Measurements from ENCODE around the gene MR1. TPM values are rescaled to one million over a fixed set of nuclear protein-coding genes. Genes with fewer than 3 reads are reported as not detected.

The MR1 gene
- total and polyA plus RNA-seq, 9 of the 15 experiments (the other 6 are each of a cell fraction or from before 2014, with no cell fraction given): 9.7 to 21.7 (median 15.6) TPM

DNA sequence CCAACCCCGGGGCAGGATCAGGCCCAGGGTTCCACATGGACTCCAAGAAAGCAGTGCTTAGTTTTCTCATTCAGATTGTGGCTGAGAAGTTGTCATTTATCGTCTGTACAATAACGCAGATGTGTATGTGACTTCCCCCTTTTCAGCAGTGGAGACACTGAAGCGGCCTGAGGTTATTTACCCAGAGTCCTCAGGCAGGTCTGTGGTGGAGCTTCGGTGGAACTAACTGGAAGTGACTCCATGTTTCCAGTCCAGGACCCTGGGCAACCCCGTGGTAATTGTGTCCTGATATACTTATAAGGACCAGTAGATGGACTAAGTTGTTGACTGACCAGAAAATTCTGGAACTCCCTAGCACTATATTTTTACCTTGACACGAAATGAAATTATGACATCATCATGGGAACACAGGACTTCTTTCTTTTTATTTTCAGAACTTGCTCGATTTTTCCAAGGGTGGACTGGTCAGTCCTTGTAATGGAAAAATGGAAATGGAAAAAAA is 53.7 kb downstream of the MR1 start (continued):
- TF ChIP-seq, protein P1, sequence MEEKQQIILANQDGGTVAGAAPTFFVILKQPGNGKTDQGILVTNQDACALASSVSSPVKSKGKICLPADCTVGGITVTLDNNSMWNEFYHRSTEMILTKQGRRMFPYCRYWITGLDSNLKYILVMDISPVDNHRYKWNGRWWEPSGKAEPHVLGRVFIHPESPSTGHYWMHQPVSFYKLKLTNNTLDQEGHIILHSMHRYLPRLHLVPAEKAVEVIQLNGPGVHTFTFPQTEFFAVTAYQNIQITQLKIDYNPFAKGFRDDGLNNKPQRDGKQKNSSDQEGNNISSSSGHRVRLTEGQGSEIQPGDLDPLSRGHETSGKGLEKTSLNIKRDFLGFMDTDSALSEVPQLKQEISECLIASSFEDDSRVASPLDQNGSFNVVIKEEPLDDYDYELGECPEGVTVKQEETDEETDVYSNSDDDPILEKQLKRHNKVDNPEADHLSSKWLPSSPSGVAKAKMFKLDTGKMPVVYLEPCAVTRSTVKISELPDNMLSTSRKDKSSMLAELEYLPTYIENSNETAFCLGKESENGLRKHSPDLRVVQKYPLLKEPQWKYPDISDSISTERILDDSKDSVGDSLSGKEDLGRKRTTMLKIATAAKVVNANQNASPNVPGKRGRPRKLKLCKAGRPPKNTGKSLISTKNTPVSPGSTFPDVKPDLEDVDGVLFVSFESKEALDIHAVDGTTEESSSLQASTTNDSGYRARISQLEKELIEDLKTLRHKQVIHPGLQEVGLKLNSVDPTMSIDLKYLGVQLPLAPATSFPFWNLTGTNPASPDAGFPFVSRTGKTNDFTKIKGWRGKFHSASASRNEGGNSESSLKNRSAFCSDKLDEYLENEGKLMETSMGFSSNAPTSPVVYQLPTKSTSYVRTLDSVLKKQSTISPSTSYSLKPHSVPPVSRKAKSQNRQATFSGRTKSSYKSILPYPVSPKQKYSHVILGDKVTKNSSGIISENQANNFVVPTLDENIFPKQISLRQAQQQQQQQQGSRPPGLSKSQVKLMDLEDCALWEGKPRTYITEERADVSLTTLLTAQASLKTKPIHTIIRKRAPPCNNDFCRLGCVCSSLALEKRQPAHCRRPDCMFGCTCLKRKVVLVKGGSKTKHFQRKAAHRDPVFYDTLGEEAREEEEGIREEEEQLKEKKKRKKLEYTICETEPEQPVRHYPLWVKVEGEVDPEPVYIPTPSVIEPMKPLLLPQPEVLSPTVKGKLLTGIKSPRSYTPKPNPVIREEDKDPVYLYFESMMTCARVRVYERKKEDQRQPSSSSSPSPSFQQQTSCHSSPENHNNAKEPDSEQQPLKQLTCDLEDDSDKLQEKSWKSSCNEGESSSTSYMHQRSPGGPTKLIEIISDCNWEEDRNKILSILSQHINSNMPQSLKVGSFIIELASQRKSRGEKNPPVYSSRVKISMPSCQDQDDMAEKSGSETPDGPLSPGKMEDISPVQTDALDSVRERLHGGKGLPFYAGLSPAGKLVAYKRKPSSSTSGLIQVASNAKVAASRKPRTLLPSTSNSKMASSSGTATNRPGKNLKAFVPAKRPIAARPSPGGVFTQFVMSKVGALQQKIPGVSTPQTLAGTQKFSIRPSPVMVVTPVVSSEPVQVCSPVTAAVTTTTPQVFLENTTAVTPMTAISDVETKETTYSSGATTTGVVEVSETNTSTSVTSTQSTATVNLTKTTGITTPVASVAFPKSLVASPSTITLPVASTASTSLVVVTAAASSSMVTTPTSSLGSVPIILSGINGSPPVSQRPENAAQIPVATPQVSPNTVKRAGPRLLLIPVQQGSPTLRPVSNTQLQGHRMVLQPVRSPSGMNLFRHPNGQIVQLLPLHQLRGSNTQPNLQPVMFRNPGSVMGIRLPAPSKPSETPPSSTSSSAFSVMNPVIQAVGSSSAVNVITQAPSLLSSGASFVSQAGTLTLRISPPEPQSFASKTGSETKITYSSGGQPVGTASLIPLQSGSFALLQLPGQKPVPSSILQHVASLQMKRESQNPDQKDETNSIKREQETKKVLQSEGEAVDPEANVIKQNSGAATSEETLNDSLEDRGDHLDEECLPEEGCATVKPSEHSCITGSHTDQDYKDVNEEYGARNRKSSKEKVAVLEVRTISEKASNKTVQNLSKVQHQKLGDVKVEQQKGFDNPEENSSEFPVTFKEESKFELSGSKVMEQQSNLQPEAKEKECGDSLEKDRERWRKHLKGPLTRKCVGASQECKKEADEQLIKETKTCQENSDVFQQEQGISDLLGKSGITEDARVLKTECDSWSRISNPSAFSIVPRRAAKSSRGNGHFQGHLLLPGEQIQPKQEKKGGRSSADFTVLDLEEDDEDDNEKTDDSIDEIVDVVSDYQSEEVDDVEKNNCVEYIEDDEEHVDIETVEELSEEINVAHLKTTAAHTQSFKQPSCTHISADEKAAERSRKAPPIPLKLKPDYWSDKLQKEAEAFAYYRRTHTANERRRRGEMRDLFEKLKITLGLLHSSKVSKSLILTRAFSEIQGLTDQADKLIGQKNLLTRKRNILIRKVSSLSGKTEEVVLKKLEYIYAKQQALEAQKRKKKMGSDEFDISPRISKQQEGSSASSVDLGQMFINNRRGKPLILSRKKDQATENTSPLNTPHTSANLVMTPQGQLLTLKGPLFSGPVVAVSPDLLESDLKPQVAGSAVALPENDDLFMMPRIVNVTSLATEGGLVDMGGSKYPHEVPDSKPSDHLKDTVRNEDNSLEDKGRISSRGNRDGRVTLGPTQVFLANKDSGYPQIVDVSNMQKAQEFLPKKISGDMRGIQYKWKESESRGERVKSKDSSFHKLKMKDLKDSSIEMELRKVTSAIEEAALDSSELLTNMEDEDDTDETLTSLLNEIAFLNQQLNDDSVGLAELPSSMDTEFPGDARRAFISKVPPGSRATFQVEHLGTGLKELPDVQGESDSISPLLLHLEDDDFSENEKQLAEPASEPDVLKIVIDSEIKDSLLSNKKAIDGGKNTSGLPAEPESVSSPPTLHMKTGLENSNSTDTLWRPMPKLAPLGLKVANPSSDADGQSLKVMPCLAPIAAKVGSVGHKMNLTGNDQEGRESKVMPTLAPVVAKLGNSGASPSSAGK (IDR thresholded peaks at IDR 0.05): no peak
- TF ChIP-seq, protein P2, sequence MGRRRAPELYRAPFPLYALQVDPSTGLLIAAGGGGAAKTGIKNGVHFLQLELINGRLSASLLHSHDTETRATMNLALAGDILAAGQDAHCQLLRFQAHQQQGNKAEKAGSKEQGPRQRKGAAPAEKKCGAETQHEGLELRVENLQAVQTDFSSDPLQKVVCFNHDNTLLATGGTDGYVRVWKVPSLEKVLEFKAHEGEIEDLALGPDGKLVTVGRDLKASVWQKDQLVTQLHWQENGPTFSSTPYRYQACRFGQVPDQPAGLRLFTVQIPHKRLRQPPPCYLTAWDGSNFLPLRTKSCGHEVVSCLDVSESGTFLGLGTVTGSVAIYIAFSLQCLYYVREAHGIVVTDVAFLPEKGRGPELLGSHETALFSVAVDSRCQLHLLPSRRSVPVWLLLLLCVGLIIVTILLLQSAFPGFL (CRISPR knock-in tag; IDR thresholded peaks at IDR 0.05): 0 out of 2 replicates have a peak, but pooled peaks have one; percentile 46
- TF ChIP-seq SMC3 (conservative IDR thresholded peaks at IDR 0.05; ENCODE audit: insufficient read depth, low read depth, low read length) (no peak), TOE1 (IDR thresholded peaks at IDR 0.05; ENCODE audit: borderline replicate concordance) (no peak), TOE1 (CRISPR knock-in tag; IDR thresholded peaks at IDR 0.05; ENCODE audit: borderline replicate concordance, low read depth) (no peak), NR4A1 (CRISPR knock-in tag; IDR thresholded peaks at IDR 0.05) (no peak), NR4A1 (tag; IDR thresholded peaks at IDR 0.05) (peak; percentile 61), RBM22 (IDR thresholded peaks at IDR 0.05; ENCODE audit: low read depth, low read length, poor library complexity, severe bottlenecking) (no peak), SUPT5H (IDR thresholded peaks at IDR 0.05) (no peak), TFAM (CRISPR knock-in tag; conservative IDR thresholded peaks at IDR 0.05) (no peak), ELF4 (CRISPR knock-in tag; IDR thresholded peaks at IDR 0.05) (no peak)
- TF ChIP-seq, protein P3, sequence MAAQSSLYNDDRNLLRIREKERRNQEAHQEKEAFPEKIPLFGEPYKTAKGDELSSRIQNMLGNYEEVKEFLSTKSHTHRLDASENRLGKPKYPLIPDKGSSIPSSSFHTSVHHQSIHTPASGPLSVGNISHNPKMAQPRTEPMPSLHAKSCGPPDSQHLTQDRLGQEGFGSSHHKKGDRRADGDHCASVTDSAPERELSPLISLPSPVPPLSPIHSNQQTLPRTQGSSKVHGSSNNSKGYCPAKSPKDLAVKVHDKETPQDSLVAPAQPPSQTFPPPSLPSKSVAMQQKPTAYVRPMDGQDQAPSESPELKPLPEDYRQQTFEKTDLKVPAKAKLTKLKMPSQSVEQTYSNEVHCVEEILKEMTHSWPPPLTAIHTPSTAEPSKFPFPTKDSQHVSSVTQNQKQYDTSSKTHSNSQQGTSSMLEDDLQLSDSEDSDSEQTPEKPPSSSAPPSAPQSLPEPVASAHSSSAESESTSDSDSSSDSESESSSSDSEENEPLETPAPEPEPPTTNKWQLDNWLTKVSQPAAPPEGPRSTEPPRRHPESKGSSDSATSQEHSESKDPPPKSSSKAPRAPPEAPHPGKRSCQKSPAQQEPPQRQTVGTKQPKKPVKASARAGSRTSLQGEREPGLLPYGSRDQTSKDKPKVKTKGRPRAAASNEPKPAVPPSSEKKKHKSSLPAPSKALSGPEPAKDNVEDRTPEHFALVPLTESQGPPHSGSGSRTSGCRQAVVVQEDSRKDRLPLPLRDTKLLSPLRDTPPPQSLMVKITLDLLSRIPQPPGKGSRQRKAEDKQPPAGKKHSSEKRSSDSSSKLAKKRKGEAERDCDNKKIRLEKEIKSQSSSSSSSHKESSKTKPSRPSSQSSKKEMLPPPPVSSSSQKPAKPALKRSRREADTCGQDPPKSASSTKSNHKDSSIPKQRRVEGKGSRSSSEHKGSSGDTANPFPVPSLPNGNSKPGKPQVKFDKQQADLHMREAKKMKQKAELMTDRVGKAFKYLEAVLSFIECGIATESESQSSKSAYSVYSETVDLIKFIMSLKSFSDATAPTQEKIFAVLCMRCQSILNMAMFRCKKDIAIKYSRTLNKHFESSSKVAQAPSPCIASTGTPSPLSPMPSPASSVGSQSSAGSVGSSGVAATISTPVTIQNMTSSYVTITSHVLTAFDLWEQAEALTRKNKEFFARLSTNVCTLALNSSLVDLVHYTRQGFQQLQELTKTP (IDR thresholded peaks at IDR 0.05; ENCODE audit: low read depth in 1 of 2, partially characterized antibody in 2 of 2): peak in 1 of 2 experiments; percentile 47
